GM21381 (cell line): ENCODE results near the gene SGTA.
"Not testable (repeated sequence)": the region's sequence is repeated elsewhere in the genome, so short reads cannot be mapped to it uniquely, and the experiment has no call there.

Source experiments
- ATAC-seq: cut with Tn5 transposase; IDR thresholded peaks from one replicate; pipeline ENCODE4 v1.9.1; 2021; ENCODE audit warnings: mild to moderate bottlenecking, moderate library complexity; ENCODE audit not compliant: unreplicated experiment

SGTA gene

DNA sequence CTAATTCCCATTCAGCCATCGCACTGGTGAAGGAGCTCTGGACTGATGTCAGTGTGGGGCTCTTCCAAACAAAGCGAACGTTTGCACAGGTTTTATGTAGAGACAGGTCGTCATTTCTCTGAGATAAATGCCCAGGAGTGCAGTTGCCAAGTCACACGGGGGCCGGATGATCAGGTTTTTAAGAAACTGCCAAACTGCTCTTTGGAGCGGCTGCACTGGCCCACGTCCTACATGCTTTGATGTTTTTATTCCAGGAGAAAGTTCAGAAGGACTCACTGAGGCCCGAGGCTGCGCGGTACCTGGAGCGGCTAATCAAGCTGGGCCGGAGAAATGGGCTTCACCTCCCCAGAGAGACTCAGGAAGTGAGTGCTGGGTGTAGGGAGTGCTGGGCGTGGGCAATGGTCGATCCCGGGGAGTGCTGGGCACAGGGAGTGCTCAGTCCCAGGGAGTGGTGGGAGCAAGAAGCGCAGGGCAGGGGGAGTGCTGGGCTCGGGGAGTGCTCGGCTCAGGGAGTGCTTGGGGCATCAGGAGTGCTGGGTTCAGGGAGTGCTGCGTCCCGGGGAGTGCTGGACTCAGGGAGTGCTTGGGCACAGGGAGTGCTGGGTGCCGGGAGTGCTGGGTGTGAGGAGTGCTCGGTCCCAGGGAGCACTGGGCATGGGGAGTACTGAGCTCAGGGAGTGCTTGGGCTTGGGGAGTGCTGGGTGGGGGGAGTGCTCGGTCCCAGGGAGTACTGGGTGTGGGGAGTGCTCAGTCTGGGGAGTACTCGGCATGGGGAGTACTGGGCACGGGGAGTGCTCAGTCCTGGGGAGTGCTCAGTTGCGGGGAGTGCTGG, 13.0 kb upstream of the SGTA start:
- ATAC-seq: no peak

GRCh38 chr19:2793577-2793976, 10.5 kb upstream of the SGTA start:
- ATAC-seq: no peak

DNA sequence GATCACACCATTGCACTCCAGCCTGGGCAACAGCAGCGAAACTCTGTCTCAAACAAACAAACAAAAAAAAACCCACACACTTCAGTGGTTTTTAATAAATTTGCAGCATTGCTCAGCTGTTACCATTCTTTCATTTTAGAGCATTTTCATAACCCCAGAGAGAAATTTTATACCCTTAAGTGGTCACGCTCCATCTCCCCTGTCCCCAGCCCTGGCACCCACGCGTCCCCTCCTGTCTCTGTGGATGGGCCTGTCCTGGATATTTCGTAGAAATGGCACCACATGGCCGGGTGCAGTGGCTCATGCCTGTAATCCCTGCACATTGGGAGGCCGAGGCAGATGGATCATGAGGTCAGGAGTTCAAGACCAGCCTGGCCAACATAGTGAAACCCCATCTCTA, 10.1 kb upstream of the SGTA start:
- ATAC-seq: no peak

GRCh38 chr19:2792666-2793065, 9.6 kb upstream of the SGTA start:
- not testable (repeated sequence) for ATAC-seq

- ATAC-seq: no peak
These were observed 8.8 kb upstream of the SGTA start for GRCh38 chr19:2791876-2792275.

- no peak for ATAC-seq
These were observed 8.4 kb upstream of the SGTA start for GRCh38 chr19:2791440-2791839.

- no peak for ATAC-seq
These were observed 7.6 kb upstream of the SGTA start for GRCh38 chr19:2790557-2791271.

DNA sequence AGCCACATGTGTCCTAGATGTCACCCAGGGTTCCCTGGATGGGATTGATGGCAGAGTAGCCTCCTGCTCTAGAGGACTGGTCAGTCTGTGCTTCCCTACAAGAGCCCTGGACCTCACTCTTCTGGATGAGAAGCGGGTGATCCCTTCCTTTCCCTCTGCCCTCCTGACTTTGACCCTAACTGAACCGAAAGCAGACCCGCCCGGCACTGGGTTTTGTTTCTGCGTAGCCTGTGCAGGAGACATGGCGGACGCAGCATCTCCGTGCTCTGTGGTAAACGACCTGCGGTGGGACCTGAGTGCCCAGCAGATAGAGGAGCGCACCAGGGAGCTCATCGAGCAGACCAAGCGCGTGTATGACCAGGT, 7.1 kb upstream of the SGTA start:
- ATAC-seq: no peak

- no peak for ATAC-seq
These were observed 5.2 kb upstream of the SGTA start for GRCh38 chr19:2788237-2788636.

- no peak for ATAC-seq
These were observed 4.0 kb upstream of the SGTA start for GRCh38 chr19:2787115-2787514.

DNA sequence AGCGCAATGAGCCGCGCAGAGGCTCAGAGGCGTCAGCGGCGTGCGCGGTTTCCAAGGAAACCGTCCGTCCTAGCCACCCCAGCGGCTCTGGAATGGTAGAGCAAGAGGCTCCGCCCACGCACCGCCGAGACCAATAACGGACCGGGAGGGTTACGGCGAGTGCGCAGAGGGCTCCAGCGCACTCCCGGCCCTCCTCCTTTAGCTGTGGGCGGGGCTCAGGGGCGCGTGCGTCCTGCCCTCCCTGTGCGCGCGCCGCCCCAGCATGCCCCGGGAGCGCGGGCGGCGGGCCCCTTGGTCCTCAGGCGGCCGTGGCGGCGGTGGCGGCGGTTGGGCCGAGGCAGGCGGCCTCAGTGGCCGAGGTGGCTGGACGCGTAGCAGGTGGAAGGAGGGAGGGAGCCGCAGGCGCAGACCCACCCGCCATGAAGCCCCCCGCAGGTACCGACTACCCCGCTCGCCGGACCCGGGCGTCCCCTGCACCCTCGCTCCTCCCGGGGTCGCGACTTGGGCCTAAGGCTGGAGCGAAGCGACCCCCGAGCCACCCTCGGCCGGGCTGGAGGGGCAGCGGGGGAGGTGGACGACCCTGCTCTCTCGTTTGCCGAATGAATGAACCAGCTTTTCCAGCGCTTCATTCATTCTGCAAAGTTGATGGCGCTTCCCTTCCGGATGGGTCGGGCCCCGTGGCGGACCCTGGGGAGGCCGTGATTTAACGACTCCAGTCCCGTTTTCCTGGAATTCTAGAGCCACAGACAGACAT, 2.3 kb upstream of the SGTA start, which contains the start of gene THOP1:
THOP1 (plus strand) TSS at position 260 of the 754 bp plus-strand sequence; CDS start at position 420, 160 bp downstream.
- ATAC-seq: peak; percentile 64

- no peak for ATAC-seq
These were observed 690 bp upstream of the SGTA start for GRCh38 chr19:2783781-2784145.

DNA sequence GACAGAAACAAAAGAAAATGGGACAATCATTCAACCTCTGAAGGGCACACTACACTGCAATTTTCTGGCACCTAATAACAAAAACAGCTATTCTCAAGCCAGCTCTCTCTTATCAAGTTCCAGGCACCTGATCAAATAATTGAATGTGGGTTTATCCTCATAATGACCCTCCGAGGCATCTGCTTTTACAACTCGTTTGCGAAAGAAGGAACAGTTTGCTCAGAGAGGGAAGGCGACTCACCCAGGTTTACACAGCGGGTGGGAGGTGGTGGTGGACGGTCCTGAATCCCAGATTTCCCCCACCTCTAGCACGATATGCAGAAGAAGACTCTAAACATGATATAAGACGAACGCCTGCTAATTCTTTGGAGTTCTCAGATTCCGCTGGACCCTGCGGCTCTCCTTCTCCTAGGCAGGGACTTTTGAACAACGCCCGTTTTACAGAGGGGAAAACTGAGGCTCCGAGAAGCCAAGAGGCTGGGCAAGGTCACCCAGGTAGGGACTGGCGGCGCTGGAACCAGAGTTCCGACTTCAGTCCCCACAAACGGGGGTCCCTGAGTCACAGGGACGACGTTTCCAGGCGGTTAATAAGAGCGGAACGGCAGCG, 641 bp downstream of the SGTA start:
- no peak for ATAC-seq

GRCh38 chr19:2780284-2780683, 2.8 kb downstream of the SGTA start:
- no peak for ATAC-seq

DNA sequence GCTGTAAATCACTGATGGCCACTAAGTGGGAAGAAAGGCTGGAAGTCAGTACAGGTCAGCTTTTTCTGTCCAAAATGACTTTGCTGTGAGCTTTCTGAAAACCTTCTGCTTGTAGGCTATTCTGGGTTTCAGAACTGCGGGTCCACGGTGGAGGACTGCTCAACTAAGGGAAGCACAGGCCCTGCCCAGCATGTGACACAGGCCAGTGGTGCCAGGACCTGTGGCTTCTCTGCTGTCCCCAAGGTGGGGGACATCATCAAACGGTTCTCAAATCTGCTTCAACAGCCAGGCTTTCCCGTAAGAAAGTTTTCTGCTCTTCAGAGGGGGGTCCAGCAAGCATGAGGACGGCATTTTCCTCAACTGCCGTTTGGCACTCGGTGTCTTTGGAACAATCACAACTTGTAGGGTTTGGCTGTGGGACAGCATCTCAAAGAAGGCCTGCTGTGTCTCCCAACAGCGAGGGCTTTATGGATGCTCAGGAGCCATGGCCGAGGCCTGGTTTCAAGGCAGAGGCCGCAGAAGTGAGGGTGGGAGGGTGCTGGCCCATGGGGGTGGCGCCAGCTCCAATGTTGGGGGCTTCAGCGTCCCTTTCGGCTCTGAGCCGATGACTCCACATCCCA, 3.8 kb downstream of the SGTA start:
- ATAC-seq: no peak

DNA sequence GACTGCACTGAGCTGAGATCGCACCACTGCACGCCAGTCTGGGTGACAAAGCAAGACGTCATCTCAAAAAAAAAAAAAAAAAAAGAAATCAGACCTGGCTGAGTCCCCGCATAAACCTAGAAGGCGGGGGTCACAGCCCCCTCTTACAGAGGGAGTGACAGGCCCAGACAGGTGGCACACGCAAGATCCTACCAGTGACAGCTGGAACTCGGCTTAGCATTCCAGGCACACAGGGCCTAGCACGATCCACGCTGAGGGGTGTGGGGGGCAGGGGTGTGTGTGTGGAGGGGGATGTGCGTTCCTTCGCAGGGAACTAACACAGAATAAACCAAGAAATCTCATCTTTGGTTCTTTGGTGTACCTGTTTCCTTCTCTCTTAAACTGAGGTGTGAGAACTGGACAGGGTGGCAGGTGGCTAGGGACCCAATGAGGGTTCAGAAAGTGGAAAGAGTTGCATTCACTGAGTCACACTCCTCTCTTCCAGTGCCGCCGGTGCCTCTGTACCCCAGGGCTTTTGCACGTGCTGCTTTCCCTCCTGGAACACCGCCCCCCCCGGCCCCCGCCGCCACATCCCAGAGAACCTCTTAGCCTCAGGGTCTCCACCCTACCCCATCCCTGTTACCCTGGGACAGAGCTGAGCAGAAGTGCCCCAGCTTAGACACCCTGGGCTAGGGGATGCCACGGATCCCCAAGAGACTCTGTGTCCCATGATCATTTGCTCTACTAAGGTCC, 5.0 kb downstream of the SGTA start:
- no peak for ATAC-seq

DNA sequence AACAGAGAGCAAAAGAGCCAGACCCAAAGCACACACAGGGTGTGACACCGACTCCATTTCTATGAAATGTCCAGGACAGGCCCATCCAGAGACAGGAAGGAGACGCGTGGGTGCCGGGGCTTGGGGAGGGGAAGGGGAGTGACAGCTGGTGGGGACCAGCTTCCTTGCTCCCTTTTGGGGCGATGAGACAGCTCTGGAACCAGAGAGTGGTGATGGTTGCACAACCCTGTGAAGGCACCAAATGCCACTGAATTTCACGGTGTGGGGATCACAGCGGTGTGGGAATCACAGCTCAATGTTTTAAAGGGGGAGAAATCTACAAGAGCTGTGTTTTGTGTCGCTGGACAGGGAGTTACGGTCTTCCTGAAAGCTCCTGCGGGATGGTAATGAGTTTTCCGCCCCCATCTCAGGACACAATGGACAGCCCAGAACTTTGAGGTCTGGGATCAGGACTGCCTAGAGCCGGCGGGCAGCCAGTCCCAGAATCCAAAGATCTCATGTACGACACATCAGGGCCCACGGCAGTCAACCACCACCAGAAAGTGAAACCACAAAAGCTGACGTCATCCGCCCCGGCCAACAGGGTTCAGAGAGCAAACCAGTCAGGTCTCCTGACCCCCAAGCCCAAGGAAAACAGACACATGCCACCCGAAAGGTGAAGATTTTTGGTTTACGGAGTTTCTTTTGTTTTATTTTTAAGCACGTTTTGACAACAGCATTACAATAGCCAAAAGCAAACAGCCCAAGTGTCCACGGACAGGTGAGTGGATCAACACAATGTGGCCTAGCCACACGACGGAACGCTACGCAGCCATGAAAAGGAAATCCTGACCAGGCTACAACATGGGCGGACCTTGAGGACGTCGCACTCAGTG, 7.3 kb downstream of the SGTA start:
- ATAC-seq: no peak

DNA sequence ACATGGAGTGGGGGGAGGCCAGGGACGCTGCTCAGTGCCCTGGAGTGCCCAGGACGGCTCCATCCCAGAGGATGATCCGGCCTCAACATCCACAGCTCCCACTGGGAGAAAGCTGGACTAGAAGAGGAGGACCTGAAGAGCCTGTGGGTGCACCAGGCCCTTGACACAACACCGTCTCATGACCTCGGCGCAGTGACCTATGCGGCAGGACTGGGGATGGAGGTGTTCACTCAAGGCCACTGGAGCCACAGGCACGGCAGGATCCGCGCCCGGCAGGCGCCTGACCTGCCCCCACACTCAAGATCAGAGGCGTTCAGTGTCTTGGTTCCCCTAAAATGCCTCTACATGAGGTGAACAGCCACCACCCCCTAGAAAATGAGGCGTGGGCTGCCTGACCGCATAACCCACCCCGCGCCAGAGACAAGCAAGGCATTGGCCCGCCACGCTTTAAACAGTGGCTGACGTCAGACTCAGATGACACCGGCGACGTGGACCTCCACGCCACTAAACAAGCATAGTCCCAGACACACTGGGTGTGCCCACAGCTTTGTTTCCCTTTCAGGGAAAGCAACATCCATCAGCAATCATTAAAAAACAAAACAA, 8.0 kb downstream of the SGTA start:
- ATAC-seq: no peak
